ENCODE results near the gene NDUFAB1.

DNA sequence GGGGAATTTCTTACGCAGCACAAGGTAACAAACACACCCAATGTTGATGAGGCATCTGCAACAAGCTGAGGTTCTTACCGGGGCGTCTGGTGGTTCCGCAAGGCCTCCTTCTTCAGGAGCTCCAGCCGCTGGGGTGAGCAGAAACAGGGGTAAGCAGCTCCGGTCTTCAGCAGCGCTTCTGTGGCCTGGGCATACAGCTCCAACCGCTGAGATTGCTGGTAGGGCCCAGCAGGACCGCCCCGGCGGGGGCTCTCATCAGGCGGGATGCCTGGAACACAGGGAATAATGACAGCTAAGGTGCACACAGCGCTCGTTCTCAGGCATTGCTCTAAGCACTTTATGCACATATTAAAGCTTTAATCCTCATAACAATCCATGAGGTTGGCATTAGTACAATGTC is 51.7 kb downstream of the NDUFAB1 start:
- TF ChIP-seq POLR2AphosphoS5 (IDR thresholded peaks at IDR 0.05; ENCODE audit: low read depth, low read length), result no peak
- TF ChIP-seq SPI1 (IDR thresholded peaks at IDR 0.05; ENCODE audit: low read depth, low read length), result no peak
- TF ChIP-seq POLR2A (IDR thresholded peaks at IDR 0.05; ENCODE audit: low read depth, low read length), result no peak
- no peak for TF ChIP-seq TAF1 (IDR thresholded peaks at IDR 0.05; ENCODE audit: low read depth, low read length)
